ENCODE results near the gene ABCB11. TPM values are rescaled to one million over a fixed set of nuclear protein-coding genes. Genes with fewer than 3 reads are reported as not detected.

The ABCB11 gene
- total and polyA plus RNA-seq, 9 of the 15 experiments (the other 6 are each of a cell fraction or from before 2014, with no cell fraction given): 0.04 to 0.51 (median 0.10) TPM; not detected in 1

DNA sequence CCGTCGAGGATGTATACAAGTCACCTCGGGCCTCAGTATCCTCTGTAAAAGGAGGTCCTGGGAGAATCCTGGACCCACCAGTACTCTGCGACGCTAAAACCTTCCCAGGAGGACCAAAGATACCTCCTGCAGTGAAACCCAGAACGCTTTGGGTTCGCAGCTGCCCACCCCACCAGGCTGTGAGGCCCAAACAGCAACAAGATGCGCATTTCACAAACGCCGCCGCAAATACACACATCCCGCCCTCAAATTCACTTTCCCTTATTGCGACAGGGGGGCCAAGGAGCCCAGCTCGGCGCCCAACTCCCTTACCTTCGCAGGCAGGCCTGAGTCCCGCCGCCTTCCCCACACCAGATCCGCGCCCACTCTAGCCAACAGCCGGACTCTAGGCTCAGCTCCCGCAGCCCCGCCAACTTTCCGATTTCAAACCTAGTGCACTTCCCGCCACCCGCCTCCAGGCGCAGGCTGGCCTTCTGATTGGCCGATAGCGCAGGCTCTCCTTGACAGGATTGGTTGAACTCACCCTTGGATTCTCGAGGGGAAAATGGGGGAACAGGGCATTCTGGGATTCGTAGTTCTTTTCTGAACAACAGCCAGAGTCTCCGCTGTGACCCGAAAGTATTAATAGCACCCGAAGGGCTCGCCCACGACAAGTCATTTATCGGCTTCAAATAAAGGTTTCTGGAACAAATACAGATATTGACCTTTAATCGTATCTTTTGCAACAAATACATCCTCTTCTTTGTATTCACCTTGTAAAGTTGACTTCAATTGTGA is 140.9 kb downstream of the ABCB11 start, which contains the start of gene SPC25 (continued):
- TF ChIP-seq, protein P1, sequence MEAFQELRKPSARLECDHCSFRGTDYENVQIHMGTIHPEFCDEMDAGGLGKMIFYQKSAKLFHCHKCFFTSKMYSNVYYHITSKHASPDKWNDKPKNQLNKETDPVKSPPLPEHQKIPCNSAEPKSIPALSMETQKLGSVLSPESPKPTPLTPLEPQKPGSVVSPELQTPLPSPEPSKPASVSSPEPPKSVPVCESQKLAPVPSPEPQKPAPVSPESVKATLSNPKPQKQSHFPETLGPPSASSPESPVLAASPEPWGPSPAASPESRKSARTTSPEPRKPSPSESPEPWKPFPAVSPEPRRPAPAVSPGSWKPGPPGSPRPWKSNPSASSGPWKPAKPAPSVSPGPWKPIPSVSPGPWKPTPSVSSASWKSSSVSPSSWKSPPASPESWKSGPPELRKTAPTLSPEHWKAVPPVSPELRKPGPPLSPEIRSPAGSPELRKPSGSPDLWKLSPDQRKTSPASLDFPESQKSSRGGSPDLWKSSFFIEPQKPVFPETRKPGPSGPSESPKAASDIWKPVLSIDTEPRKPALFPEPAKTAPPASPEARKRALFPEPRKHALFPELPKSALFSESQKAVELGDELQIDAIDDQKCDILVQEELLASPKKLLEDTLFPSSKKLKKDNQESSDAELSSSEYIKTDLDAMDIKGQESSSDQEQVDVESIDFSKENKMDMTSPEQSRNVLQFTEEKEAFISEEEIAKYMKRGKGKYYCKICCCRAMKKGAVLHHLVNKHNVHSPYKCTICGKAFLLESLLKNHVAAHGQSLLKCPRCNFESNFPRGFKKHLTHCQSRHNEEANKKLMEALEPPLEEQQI (IDR thresholded peaks at IDR 0.05): peak; percentile 74; the same call in 1 of the 2 replicates
- TF ChIP-seq BRF2 (IDR thresholded peaks at IDR 0.05; ENCODE audit: borderline replicate concordance, insufficient read depth, insufficient read length) (no peak), RBM22 (IDR thresholded peaks at IDR 0.05; ENCODE audit: low read depth, low read length, poor library complexity, severe bottlenecking) (no peak), SP1 (CRISPR knock-in tag; IDR thresholded peaks at IDR 0.05) (peak; percentile 80), THRAP3 (IDR thresholded peaks at IDR 0.05; ENCODE audit: borderline replicate concordance) (no peak), ZBTB1 (CRISPR knock-in tag; IDR thresholded peaks at IDR 0.05; ENCODE audit: borderline replicate concordance, low read depth) (0 out of 2 replicates have a peak, but pooled peaks have one; percentile 42), ZFP91 (CRISPR knock-in tag; IDR thresholded peaks at IDR 0.05) (0 out of 2 replicates have a peak, but pooled peaks have one; percentile 50)
- TF ChIP-seq, protein P2, sequence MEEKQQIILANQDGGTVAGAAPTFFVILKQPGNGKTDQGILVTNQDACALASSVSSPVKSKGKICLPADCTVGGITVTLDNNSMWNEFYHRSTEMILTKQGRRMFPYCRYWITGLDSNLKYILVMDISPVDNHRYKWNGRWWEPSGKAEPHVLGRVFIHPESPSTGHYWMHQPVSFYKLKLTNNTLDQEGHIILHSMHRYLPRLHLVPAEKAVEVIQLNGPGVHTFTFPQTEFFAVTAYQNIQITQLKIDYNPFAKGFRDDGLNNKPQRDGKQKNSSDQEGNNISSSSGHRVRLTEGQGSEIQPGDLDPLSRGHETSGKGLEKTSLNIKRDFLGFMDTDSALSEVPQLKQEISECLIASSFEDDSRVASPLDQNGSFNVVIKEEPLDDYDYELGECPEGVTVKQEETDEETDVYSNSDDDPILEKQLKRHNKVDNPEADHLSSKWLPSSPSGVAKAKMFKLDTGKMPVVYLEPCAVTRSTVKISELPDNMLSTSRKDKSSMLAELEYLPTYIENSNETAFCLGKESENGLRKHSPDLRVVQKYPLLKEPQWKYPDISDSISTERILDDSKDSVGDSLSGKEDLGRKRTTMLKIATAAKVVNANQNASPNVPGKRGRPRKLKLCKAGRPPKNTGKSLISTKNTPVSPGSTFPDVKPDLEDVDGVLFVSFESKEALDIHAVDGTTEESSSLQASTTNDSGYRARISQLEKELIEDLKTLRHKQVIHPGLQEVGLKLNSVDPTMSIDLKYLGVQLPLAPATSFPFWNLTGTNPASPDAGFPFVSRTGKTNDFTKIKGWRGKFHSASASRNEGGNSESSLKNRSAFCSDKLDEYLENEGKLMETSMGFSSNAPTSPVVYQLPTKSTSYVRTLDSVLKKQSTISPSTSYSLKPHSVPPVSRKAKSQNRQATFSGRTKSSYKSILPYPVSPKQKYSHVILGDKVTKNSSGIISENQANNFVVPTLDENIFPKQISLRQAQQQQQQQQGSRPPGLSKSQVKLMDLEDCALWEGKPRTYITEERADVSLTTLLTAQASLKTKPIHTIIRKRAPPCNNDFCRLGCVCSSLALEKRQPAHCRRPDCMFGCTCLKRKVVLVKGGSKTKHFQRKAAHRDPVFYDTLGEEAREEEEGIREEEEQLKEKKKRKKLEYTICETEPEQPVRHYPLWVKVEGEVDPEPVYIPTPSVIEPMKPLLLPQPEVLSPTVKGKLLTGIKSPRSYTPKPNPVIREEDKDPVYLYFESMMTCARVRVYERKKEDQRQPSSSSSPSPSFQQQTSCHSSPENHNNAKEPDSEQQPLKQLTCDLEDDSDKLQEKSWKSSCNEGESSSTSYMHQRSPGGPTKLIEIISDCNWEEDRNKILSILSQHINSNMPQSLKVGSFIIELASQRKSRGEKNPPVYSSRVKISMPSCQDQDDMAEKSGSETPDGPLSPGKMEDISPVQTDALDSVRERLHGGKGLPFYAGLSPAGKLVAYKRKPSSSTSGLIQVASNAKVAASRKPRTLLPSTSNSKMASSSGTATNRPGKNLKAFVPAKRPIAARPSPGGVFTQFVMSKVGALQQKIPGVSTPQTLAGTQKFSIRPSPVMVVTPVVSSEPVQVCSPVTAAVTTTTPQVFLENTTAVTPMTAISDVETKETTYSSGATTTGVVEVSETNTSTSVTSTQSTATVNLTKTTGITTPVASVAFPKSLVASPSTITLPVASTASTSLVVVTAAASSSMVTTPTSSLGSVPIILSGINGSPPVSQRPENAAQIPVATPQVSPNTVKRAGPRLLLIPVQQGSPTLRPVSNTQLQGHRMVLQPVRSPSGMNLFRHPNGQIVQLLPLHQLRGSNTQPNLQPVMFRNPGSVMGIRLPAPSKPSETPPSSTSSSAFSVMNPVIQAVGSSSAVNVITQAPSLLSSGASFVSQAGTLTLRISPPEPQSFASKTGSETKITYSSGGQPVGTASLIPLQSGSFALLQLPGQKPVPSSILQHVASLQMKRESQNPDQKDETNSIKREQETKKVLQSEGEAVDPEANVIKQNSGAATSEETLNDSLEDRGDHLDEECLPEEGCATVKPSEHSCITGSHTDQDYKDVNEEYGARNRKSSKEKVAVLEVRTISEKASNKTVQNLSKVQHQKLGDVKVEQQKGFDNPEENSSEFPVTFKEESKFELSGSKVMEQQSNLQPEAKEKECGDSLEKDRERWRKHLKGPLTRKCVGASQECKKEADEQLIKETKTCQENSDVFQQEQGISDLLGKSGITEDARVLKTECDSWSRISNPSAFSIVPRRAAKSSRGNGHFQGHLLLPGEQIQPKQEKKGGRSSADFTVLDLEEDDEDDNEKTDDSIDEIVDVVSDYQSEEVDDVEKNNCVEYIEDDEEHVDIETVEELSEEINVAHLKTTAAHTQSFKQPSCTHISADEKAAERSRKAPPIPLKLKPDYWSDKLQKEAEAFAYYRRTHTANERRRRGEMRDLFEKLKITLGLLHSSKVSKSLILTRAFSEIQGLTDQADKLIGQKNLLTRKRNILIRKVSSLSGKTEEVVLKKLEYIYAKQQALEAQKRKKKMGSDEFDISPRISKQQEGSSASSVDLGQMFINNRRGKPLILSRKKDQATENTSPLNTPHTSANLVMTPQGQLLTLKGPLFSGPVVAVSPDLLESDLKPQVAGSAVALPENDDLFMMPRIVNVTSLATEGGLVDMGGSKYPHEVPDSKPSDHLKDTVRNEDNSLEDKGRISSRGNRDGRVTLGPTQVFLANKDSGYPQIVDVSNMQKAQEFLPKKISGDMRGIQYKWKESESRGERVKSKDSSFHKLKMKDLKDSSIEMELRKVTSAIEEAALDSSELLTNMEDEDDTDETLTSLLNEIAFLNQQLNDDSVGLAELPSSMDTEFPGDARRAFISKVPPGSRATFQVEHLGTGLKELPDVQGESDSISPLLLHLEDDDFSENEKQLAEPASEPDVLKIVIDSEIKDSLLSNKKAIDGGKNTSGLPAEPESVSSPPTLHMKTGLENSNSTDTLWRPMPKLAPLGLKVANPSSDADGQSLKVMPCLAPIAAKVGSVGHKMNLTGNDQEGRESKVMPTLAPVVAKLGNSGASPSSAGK (IDR thresholded peaks at IDR 0.05): no peak; the same call in 1 of the 2 replicates
